Muscle layer of colon (tissue), 2 donors: ENCODE results near the gene NOP58.
"Not testable (repeated sequence)": the region's sequence is repeated elsewhere in the genome, so short reads cannot be mapped to it uniquely, and the experiment has no call there.

ENCODE experiments used
- H3K27ac ChIP-seq: one replicate; pipeline ENCODE4 v1.7.0; 2013; ENCODE audit warnings: low read depth, mild to moderate bottlenecking, low read length, moderate library complexity
- H3K27me3 ChIP-seq, 2 donors: one replicate each; pipeline ENCODE4 v1.7.0; 2013; ENCODE audit warnings: low read length in 2 of 2, mild to moderate bottlenecking in 2 of 2; ENCODE audit not compliant: insufficient read depth in 2 of 2, control insufficient read depth in 1 of 2
- H3K36me3 ChIP-seq: one replicate; pipeline ENCODE4 v1.7.0; 2013; ENCODE audit warnings: mild to moderate bottlenecking, low read length; ENCODE audit not compliant: insufficient read depth
- H3K4me1 ChIP-seq: one replicate; pipeline ENCODE4 v1.7.0; 2013; ENCODE audit warnings: mild to moderate bottlenecking, low read length; ENCODE audit not compliant: insufficient read depth
- H3K4me3 ChIP-seq, 2 donors: one replicate each; pipeline ENCODE4 v1.7.0; 2013; ENCODE audit warnings: low read length in 2 of 2, low read depth in 1 of 2, mild to moderate bottlenecking in 1 of 2, moderate library complexity in 1 of 2
- H3K9ac ChIP-seq: one replicate; pipeline ENCODE4 v1.7.0; 2013; ENCODE audit warnings: low read length
- H3K9me3 ChIP-seq: one replicate; pipeline ENCODE4 v1.7.0; 2013; ENCODE audit warnings: mild to moderate bottlenecking, low read length
- donor health status: abdominal sarcoma.
- donor health status: Adenocarcinoma of cecum.

The NOP58 gene

GRCh38 chr2:202314116-202314515 lies 48.6 kb downstream of the NOP58 start:
- H3K9ac ChIP-seq, result no peak overlapping the region
- H3K27me3 ChIP-seq, result no peaks in the 10 kb centered on the region
- H3K27ac ChIP-seq, result no peak overlapping the region
- no peak overlapping the region for H3K4me3 ChIP-seq
- no peaks in the 10 kb centered on the region for H3K9me3 ChIP-seq
- H3K4me1 ChIP-seq, result peaks cover 8% of the 10 kb centered on the region
- H3K36me3 ChIP-seq, result peaks cover 9% of the 10 kb centered on the region

GRCh38 chr2:202317080-202317857 lies 51.7 kb downstream of the NOP58 start:
- peaks cover 8% of the 10 kb centered on the region for H3K4me1 ChIP-seq
- H3K36me3 ChIP-seq, result no peaks in the 10 kb centered on the region
- no peak overlapping the region for H3K27ac ChIP-seq
- H3K9me3 ChIP-seq, result no peaks in the 10 kb centered on the region
- H3K9ac ChIP-seq, result no peak overlapping the region
- no peak overlapping the region for H3K4me3 ChIP-seq
- H3K27me3 ChIP-seq, result no peaks in the 10 kb centered on the region

GRCh38 chr2:202320362-202320761 lies 54.8 kb downstream of the NOP58 start:
- not testable (repeated sequence) for H3K27me3 ChIP-seq

GRCh38 chr2:202322435-202322834 lies 56.9 kb downstream of the NOP58 start:
- peaks cover 5% of the 10 kb centered on the region for H3K36me3 ChIP-seq
- no peak overlapping the region for H3K27ac ChIP-seq
- no peak overlapping the region for H3K9ac ChIP-seq
- no peak overlapping the region for H3K4me3 ChIP-seq
- H3K27me3 ChIP-seq, result no peaks in the 10 kb centered on the region
- no peaks in the 10 kb centered on the region for H3K9me3 ChIP-seq
- H3K4me1 ChIP-seq, result peaks cover 6% of the 10 kb centered on the region

More at GRCh38 chr2:202320362-202320761, 54.8 kb downstream of the NOP58 start:
- not testable (repeated sequence) for H3K4me1 ChIP-seq, H3K9ac ChIP-seq, H3K36me3 ChIP-seq, H3K4me3 ChIP-seq, H3K9me3 ChIP-seq, H3K27ac ChIP-seq

- no peaks in the 10 kb centered on the region for H3K27me3 ChIP-seq
- H3K4me3 ChIP-seq, result no peak overlapping the region
- no peaks in the 10 kb centered on the region for H3K4me1 ChIP-seq
- no peaks in the 10 kb centered on the region for H3K9me3 ChIP-seq
- no peak overlapping the region for H3K9ac ChIP-seq
- H3K27ac ChIP-seq, result no peak overlapping the region
- H3K36me3 ChIP-seq, result peaks cover 5% of the 10 kb centered on the region
Measured at GRCh38 chr2:202327858-202328257, 62.3 kb downstream of the NOP58 start.

GRCh38 chr2:202335791-202336467 lies 70.4 kb downstream of the NOP58 start:
- H3K9ac ChIP-seq, result no peak overlapping the region
- H3K27ac ChIP-seq, result no peak overlapping the region
- no peak overlapping the region for H3K4me3 ChIP-seq
- no peaks in the 10 kb centered on the region for H3K4me1 ChIP-seq
- no peaks in the 10 kb centered on the region for H3K27me3 ChIP-seq
- H3K36me3 ChIP-seq, result no peaks in the 10 kb centered on the region
- H3K9me3 ChIP-seq, result no peaks in the 10 kb centered on the region

- no peaks in the 10 kb centered on the region for H3K9me3 ChIP-seq
- no peak overlapping the region for H3K9ac ChIP-seq
- no peaks in the 10 kb centered on the region for H3K4me1 ChIP-seq
- no peaks in the 10 kb centered on the region for H3K36me3 ChIP-seq
- H3K4me3 ChIP-seq, result no peak overlapping the region
- no peak overlapping the region for H3K27ac ChIP-seq
- H3K27me3 ChIP-seq, result no peaks in the 10 kb centered on the region
Measured at GRCh38 chr2:202337151-202337550, 71.6 kb downstream of the NOP58 start.

GRCh38 chr2:202337706-202338346 lies 72.3 kb downstream of the NOP58 start:
- no peaks in the 10 kb centered on the region for H3K36me3 ChIP-seq
- H3K9me3 ChIP-seq, result no peaks in the 10 kb centered on the region
- H3K27ac ChIP-seq, result no peak overlapping the region
- no peaks in the 10 kb centered on the region for H3K4me1 ChIP-seq
- H3K27me3 ChIP-seq, result no peaks in the 10 kb centered on the region
- no peak overlapping the region for H3K9ac ChIP-seq
- no peak overlapping the region for H3K4me3 ChIP-seq

- Histone ChIP-seq H3K9me3 (no peaks in the 10 kb centered on the region), H3K36me3 (no peaks in the 10 kb centered on the region)
Measured at GRCh38 chr2:202339071-202339870, 73.7 kb downstream of the NOP58 start.

GRCh38 chr2:202344178-202344577 lies 78.6 kb downstream of the NOP58 start:
- Histone ChIP-seq H3K4me1 (no peaks in the 10 kb centered on the region), H3K27me3 (no peaks in the 10 kb centered on the region), H3K9ac (no peak overlapping the region), H3K27ac (no peak overlapping the region), H3K4me3 (no peak overlapping the region), H3K9me3 (no peaks in the 10 kb centered on the region), H3K36me3 (no peaks in the 10 kb centered on the region)

More at GRCh38 chr2:202339071-202339870, 73.7 kb downstream of the NOP58 start:
- Histone ChIP-seq H3K4me3 (no peak overlapping the region), H3K27me3 (no peaks in the 10 kb centered on the region), H3K9ac (no peak overlapping the region), H3K27ac (no peak overlapping the region), H3K4me1 (no peaks in the 10 kb centered on the region)

- no peaks in the 10 kb centered on the region for H3K36me3 ChIP-seq
- no peak overlapping the region for H3K27ac ChIP-seq
- no peak overlapping the region for H3K4me3 ChIP-seq
- no peaks in the 10 kb centered on the region for H3K27me3 ChIP-seq
- H3K4me1 ChIP-seq, result no peaks in the 10 kb centered on the region
- H3K9ac ChIP-seq, result no peak overlapping the region
- H3K9me3 ChIP-seq, result no peaks in the 10 kb centered on the region
Measured at GRCh38 chr2:202346180-202346579, 80.6 kb downstream of the NOP58 start.
